HS-5 (cell line): ENCODE data around the gene COX4I1.
"Not testable (repeated sequence)": the region's sequence is repeated elsewhere in the genome, so short reads cannot be mapped to it uniquely, and the experiment has no call there.

ENCODE experiments used
- DNase-seq: peaks from one replicate; pipeline ENCODE4 v3.0.0-alpha.2; 2012; ENCODE audit warnings: low read depth

COX4I1 gene

GRCh38 chr16:85824161-85825135 lies 25.0 kb downstream of the COX4I1 start:
- no peak for DNase-seq

GRCh38 chr16:85825326-85825725 lies 25.8 kb downstream of the COX4I1 start:
- DNase-seq, result no peak

- no peak for DNase-seq
Measured at GRCh38 chr16:85826686-85827247, 27.3 kb downstream of the COX4I1 start.

- no peak for DNase-seq
Measured at GRCh38 chr16:85828166-85828565, 28.7 kb downstream of the COX4I1 start.

GRCh38 chr16:85829171-85829719 lies 29.8 kb downstream of the COX4I1 start:
- DNase-seq, result no peak

GRCh38 chr16:85829751-85830445 lies 30.4 kb downstream of the COX4I1 start:
- DNase-seq, result no peak

- DNase-seq, result no peak
Measured at GRCh38 chr16:85830821-85831220, 31.3 kb downstream of the COX4I1 start.

GRCh38 chr16:85832570-85833218 lies 33.2 kb downstream of the COX4I1 start:
- DNase-seq, result no peak

GRCh38 chr16:85833219-85833920 lies 33.9 kb downstream of the COX4I1 start:
- no peak for DNase-seq

GRCh38 chr16:85834741-85835140 lies 35.2 kb downstream of the COX4I1 start:
- DNase-seq, result no peak

GRCh38 chr16:85835227-85835751 lies 35.8 kb downstream of the COX4I1 start:
- DNase-seq, result no peak

- no peak for DNase-seq
Measured at GRCh38 chr16:85835956-85836705, 36.6 kb downstream of the COX4I1 start.

GRCh38 chr16:85836706-85837582 lies 37.4 kb downstream of the COX4I1 start:
- DNase-seq, result no peak

GRCh38 chr16:85837654-85838053 lies 38.2 kb downstream of the COX4I1 start:
- DNase-seq, result not testable (repeated sequence)

GRCh38 chr16:85838381-85838780 lies 38.9 kb downstream of the COX4I1 start:
- no peak for DNase-seq

- no peak for DNase-seq
Measured at GRCh38 chr16:85838876-85839585, 39.5 kb downstream of the COX4I1 start.

- DNase-seq, result no peak
Measured at GRCh38 chr16:85839681-85840240, 40.3 kb downstream of the COX4I1 start.

- no peak for DNase-seq
Measured at GRCh38 chr16:85840395-85840794, 40.9 kb downstream of the COX4I1 start.
